Right lobe of liver (tissue), 4 donors: ENCODE results near the gene WWC1.

Source experiments
- CTCF ChIP-seq, 4 donors: fragments of 200-600 bp in 3 of 4; fragments of 450-650 bp in 1 of 4; IDR thresholded peaks; one replicate each; pipeline versions ENCODE4 v1.5.1 to v1.8.0; 2016 to 2022; ENCODE audit warnings: antibody characterized with exemption in 4 of 4, mild to moderate bottlenecking in 2 of 4
- POLR2A ChIP-seq: fragments of 450-650 bp; IDR thresholded peaks from one replicate; pipeline ENCODE4 v1.6.1; 2017; ENCODE audit warnings: antibody characterized with exemption, mild to moderate bottlenecking
- donor health status: DM: no; HTN: no; CAD: no.
- donor health status: DM: no; HTN: no; CAD: no.
- donor health status: DM: no; HTN: yes; CAD: no.

GRCh38 chr5:168313596-168314204 lies 22.3 kb downstream of the WWC1 start:
- no peak for TF ChIP-seq CTCF (IDR thresholded peaks at IDR 0.05)
- TF ChIP-seq POLR2A: no peak
